Tibial nerve (tissue), 4 donors: ENCODE results near the gene LMNB1. TPM values are rescaled to one million over a fixed set of nuclear protein-coding genes. Genes with fewer than 3 reads are reported as not detected.

Source experiments
- DNase-seq, 2 donors: peaks; one replicate each; pipeline ENCODE4 v3.0.0-alpha.2; 2019; ENCODE audit warnings: low spot score in 2 of 2
- H3K27ac ChIP-seq, 4 donors: fragments of 200-600 bp; sonication (generic) in 3 of 4; one replicate each; pipeline ENCODE4 v1.5.1; 2017 to 2019; ENCODE audit warnings: mild to moderate bottlenecking in 1 of 4
- H3K27me3 ChIP-seq, 2 donors: fragments of 200-600 bp; sonication (generic) in 1 of 2; one replicate each; pipeline versions ENCODE4 v1.5.1 to v1.6.0; 2017 to 2019
- H3K36me3 ChIP-seq, 3 donors: fragments of 200-600 bp; sonication (generic); one replicate each; pipeline ENCODE4 v1.5.1; 2018 to 2019
- H3K4me1 ChIP-seq, 4 donors: fragments of 200-600 bp; sonication (generic) in 3 of 4; one replicate each; pipeline ENCODE4 v1.5.1; 2017 to 2019
- H3K4me3 ChIP-seq, 4 donors: fragments of 200-600 bp; sonication (generic) in 3 of 4; one replicate each; pipeline ENCODE4 v1.5.1; 2017 to 2019; ENCODE audit warnings: mild to moderate bottlenecking in 1 of 4, moderate library complexity in 1 of 4
- H3K9me3 ChIP-seq, 4 donors: fragments of 200-600 bp; sonication (generic) in 3 of 4; one replicate each; pipeline ENCODE4 v1.5.1; 2017 to 2019
- CTCF ChIP-seq, 5 experiments: fragments of 200-600 bp in 3 of 5; fragments of 450-650 bp in 2 of 5; sonication (generic) in 3 of 5; IDR thresholded peaks; one replicate each; pipeline ENCODE4 v1.5.1; 2016 to 2019; ENCODE audit warnings: antibody characterized with exemption in 5 of 5, mild to moderate bottlenecking in 3 of 5, moderate library complexity in 2 of 5
- EP300 ChIP-seq, 2 donors: sonication (generic); formaldehyde crosslinking; IDR thresholded peaks; one replicate each; pipeline ENCODE4 v1.6.1; 2017; ENCODE audit warnings: antibody characterized with exemption in 2 of 2, mild to moderate bottlenecking in 1 of 2
- POLR2A ChIP-seq, 2 donors: fragments of 450-650 bp; IDR thresholded peaks; one replicate each; pipeline ENCODE4 v1.6.1; 2017; ENCODE audit warnings: antibody characterized with exemption in 2 of 2, mild to moderate bottlenecking in 2 of 2, moderate library complexity in 2 of 2
- WGBS, 2 donors: methylation state at CpG; one replicate each; pipeline ENCODE4 v1.1.5; 2018; 5-methylcytosine and 5-hydroxymethylcytosine counted together
- total RNA-seq, 4 donors: library from RNA; depleted of rRNA; stranded (reverse); fragments of >200 nt; gene quantifications; one replicate each; pipeline ENCODE4 v1.1.0, GENCODE V29; 2016

The LMNB1 gene
- total RNA-seq, 4 donors from 2014 or later = 5.2 to 18.9 (median 12.0) TPM

GRCh38 chr5:126869005-126869451 lies 92.1 kb downstream of the LMNB1 start:
- no peaks in the 10 kb centered on the region for H3K36me3 ChIP-seq
- H3K4me1 ChIP-seq = peaks cover 0 to 11% (median 0%) of the 10 kb centered on the region in 4 donors
- no peak overlapping the region for H3K27ac ChIP-seq
- 2 to 7% methylated on average over 22 of the region's 22 CpGs for WGBS, 2 donors
- H3K4me3 ChIP-seq = peak overlapping the region in 2 of 4 donors; percentile 5 to 36
- H3K27me3 ChIP-seq = no peaks in the 10 kb centered on the region
- TF ChIP-seq POLR2A (IDR thresholded peaks at IDR 0.05) (no peak), CTCF (IDR thresholded peaks at IDR 0.05) (no peak), EP300 (IDR thresholded peaks at IDR 0.05) (no peak)
- no peaks in the 10 kb centered on the region for H3K9me3 ChIP-seq
- no peak for DNase-seq

- Histone ChIP-seq H3K27ac (no peak overlapping the region), H3K9me3 (no peaks in the 10 kb centered on the region), H3K4me3 (no peak overlapping the region), H3K4me1 (peaks cover 0 to 11% (median 0%) of the 10 kb centered on the region in 4 donors), H3K36me3 (peaks cover 0 to 5% (median 0%) of the 10 kb centered on the region in 3 donors), H3K27me3 (no peaks in the 10 kb centered on the region)
- DNase-seq = no peak
- 96 to 97% methylated on average over 5 to 6 of the region's 6 CpGs for WGBS, 2 donors
- no peak for TF ChIP-seq EP300 (IDR thresholded peaks at IDR 0.05)
- no peak for TF ChIP-seq POLR2A (IDR thresholded peaks at IDR 0.05)
- TF ChIP-seq CTCF (IDR thresholded peaks at IDR 0.05) = no peak
Observed at GRCh38 chr5:126871441-126871840, 94.5 kb downstream of the LMNB1 start.

GRCh38 chr5:126872561-126873354 lies 95.8 kb downstream of the LMNB1 start:
- Histone ChIP-seq H3K4me1 (peaks cover 0 to 11% (median 0%) of the 10 kb centered on the region in 4 donors), H3K27ac (no peak overlapping the region), H3K27me3 (no peaks in the 10 kb centered on the region), H3K4me3 (no peak overlapping the region), H3K9me3 (no peaks in the 10 kb centered on the region), H3K36me3 (peaks cover 0 to 5% (median 0%) of the 10 kb centered on the region in 3 donors)
- no peak for DNase-seq
- WGBS, 2 donors = 78 to 81% methylated on average over 11 of the region's 11 CpGs
- TF ChIP-seq CTCF (IDR thresholded peaks at IDR 0.05) = no peak
- no peak for TF ChIP-seq POLR2A (IDR thresholded peaks at IDR 0.05)
- TF ChIP-seq EP300 (IDR thresholded peaks at IDR 0.05) = no peak

GRCh38 chr5:126875303-126875785 lies 98.4 kb downstream of the LMNB1 start:
- Histone ChIP-seq H3K4me1 (no peaks in the 10 kb centered on the region), H3K27me3 (no peaks in the 10 kb centered on the region), H3K9me3 (no peaks in the 10 kb centered on the region), H3K4me3 (no peak overlapping the region), H3K36me3 (peaks cover 0 to 5% (median 0%) of the 10 kb centered on the region in 3 donors), H3K27ac (no peak overlapping the region)
- 71 to 82% methylated on average over 12 to 13 of the region's 13 CpGs for WGBS, 2 donors
- no peak for DNase-seq
- no peak for TF ChIP-seq POLR2A (IDR thresholded peaks at IDR 0.05)
- no peak for TF ChIP-seq CTCF (IDR thresholded peaks at IDR 0.05)

GRCh38 chr5:126877602-126878001 lies 100.7 kb downstream of the LMNB1 start:
- H3K9me3 ChIP-seq = no peaks in the 10 kb centered on the region

More at GRCh38 chr5:126877602-126878001, 100.7 kb downstream of the LMNB1 start:
- TF ChIP-seq CTCF (IDR thresholded peaks at IDR 0.05) (no peak), EP300 (IDR thresholded peaks at IDR 0.05) (no peak), POLR2A (IDR thresholded peaks at IDR 0.05) (no peak)
- Histone ChIP-seq H3K4me3 (no peak overlapping the region), H3K27ac (no peak overlapping the region), H3K36me3 (peaks cover 0 to 5% (median 0%) of the 10 kb centered on the region in 3 donors), H3K27me3 (no peaks in the 10 kb centered on the region), H3K4me1 (no peaks in the 10 kb centered on the region)
- WGBS, 2 donors = 75 to 83% methylated on average over 7 of the region's 7 CpGs
- no peak for DNase-seq
